Choroid plexus epithelial cell (primary cell): ENCODE measurements around the gene CEACAM6.

ENCODE experiments used
- DNase-seq: peaks from one replicate; pipeline ENCODE4 v3.0.0-alpha.2; 2010; ENCODE audit warnings: low read depth
- H3K4me3 ChIP-seq: 2 replicates; pipeline ENCODE4 v1.5.1; 2011; ENCODE audit warnings: low read depth, mild to moderate bottlenecking, control low read depth, low read length, moderate library complexity
- TF ChIP-seq, protein P1 (sequence below): conservative IDR thresholded peaks from 2 replicates; pipeline ENCODE4 v1.5.1; 2011; ENCODE audit warnings: low read depth, mild to moderate bottlenecking, control low read depth, inconsistent platforms, low read length, moderate library complexity

CEACAM6 gene

DNA sequence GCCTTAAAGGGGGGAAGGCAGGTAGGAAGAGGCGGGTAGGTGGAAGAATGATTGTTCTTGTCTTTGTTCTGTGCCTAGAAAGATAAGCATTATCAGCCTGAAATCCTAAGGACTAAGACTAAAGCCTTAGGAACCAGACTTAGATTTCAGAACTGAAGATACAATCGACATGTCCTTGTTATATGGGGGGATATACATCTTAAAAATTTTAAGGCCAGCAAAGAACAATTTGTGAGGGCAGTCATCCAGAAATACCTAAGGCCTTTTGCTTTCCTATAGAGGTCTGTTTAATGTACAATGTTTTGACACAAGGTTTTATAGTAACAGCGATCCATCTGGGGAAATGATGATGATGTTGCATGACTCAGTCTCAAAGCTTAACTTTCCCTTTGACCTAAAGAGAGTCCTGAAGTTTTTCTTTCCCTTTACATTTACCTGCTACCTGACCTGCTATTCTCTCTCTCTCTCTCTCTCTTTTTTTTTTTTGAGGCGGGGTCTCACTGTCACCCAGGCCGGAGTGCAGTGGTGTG is 20.2 kb upstream of the CEACAM6 start:
- no peak for DNase-seq
- H3K4me3 ChIP-seq = no peak overlapping the region
- TF ChIP-seq, protein P1, sequence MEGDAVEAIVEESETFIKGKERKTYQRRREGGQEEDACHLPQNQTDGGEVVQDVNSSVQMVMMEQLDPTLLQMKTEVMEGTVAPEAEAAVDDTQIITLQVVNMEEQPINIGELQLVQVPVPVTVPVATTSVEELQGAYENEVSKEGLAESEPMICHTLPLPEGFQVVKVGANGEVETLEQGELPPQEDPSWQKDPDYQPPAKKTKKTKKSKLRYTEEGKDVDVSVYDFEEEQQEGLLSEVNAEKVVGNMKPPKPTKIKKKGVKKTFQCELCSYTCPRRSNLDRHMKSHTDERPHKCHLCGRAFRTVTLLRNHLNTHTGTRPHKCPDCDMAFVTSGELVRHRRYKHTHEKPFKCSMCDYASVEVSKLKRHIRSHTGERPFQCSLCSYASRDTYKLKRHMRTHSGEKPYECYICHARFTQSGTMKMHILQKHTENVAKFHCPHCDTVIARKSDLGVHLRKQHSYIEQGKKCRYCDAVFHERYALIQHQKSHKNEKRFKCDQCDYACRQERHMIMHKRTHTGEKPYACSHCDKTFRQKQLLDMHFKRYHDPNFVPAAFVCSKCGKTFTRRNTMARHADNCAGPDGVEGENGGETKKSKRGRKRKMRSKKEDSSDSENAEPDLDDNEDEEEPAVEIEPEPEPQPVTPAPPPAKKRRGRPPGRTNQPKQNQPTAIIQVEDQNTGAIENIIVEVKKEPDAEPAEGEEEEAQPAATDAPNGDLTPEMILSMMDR = no peak

DNA sequence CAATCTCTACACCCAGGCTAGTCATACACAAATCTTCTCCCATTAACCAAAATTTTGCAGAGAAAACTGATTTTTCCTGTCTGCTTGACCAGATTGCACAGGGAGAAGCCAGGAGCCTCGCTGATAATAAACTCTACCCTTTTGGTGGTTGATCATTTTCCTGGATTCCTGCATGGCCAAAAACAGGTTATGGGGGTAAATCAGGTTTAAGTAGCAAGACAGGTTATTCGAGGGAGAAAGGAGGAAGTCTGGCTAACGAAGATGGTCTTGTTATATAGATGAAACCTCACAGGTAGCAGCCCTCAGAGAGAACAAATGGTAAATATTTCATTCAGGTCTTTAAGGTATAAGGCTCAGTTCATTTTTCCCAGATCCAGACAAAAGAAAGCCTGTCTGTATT is 16.0 kb upstream of the CEACAM6 start:
- TF ChIP-seq, protein P1 = no peak
- no peak overlapping the region for H3K4me3 ChIP-seq
- DNase-seq = no peak

DNA sequence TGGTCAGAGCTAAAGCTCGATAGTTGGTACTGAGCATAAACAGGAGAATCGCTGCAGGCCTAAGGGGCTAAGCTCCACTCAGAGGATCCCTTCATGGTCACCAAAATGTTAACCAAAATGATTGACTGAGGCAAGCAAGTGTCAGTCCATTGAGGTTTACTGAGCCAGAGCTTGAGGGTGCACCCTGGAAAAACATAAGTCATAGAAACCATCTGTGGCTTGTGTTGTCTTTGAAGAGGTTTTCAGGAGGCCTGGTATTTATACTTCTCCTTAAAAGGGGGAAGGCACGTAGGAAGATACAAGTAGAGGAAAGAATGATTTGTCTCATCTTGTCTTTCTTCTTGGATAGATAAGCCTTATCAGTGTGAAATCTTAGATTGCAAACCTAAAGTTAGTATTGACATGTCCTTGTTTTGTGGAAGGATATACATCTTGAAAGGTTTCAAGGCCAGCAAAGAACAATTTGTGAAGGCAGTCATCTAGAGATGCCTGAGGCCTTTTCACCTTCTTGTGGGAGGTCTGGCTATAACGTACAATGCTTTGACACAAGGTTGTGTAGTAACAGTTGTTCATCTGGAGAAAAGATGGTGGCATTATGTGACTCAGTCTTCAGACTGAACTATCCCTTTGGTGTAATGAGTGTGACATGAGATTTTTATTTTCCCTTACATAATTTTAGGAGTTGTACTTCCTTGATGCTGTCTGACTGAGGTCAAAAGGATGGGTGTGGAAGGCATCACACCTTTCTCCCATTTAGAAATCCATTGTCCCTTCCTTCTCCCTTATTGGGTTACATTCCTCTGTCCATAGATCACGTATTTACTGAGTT is 14.7 kb upstream of the CEACAM6 start:
- TF ChIP-seq, protein P1 = no peak
- DNase-seq = no peak
- H3K4me3 ChIP-seq = no peak overlapping the region

DNA sequence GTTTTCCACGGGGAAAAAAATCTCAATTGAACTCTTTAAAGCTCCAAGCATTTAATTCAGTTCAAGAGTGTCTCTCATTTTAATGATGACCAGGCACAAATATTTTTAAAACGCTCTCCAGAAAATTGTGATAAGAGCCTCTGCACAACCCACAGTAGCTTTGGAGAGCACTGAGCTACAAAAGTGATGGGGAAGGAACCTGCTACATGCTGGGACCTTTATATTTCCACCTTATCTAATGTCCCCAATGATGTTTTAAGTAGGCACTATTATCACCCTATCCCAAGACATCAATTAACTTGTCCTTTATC is 14.1 kb upstream of the CEACAM6 start:
- DNase-seq = no peak
- H3K4me3 ChIP-seq = no peak overlapping the region
- TF ChIP-seq, protein P1 = no peak

DNA sequence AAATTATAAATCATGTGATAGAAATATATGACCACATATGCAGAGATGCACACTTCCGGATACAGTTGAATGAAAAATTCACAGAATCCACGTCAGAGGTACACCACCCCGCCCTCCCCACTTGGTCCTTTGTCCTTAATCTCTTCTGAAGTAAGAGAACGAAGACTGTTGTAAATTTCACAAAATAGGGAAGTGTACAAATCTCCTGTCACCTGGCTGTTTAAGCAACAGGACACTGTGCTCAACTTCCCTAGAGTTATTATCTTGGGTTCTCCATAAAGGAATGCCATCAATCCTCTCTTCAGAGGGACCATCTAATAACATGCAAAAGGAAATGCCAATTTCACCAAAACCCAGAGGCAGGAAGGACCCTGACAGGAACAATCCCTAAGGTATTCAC is 10.5 kb upstream of the CEACAM6 start:
- TF ChIP-seq, protein P1 = no peak
- no peak overlapping the region for H3K4me3 ChIP-seq
- no peak for DNase-seq

DNA sequence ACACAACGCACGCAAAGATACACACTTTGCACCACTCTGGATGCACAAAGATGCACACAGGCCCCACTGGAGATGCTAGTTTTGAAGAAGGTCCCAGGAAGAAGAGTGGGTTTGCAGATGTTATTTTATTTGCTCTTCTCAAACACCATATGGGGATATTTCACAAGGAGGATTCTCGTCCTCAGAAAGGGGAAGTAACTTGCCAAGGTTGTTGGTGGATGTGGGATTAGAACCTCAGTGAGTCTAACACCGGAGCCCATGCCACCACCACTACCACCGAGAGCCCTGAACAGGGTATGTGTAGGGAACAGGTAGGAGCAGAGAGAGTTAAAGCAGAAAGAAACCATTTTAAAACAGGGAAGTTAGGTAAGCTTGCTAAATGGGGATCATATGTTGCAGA is 9.6 kb upstream of the CEACAM6 start:
- no peak overlapping the region for H3K4me3 ChIP-seq
- TF ChIP-seq, protein P1 = no peak
- DNase-seq = no peak
